Erythroblast (primary cell): ENCODE results near the gene DRICH1.

ENCODE experiments used
- GATA1 ChIP-seq: IDR thresholded peaks from 2 replicates; pipeline ENCODE4 v1.6.1; 2011; ENCODE audit warnings: low read depth, mild to moderate bottlenecking, control low read depth, low read length, moderate library complexity
- POLR2A ChIP-seq: IDR thresholded peaks from 2 replicates; pipeline ENCODE4 v1.6.1; 2011; ENCODE audit warnings: mild to moderate bottlenecking, low read length

DNA sequence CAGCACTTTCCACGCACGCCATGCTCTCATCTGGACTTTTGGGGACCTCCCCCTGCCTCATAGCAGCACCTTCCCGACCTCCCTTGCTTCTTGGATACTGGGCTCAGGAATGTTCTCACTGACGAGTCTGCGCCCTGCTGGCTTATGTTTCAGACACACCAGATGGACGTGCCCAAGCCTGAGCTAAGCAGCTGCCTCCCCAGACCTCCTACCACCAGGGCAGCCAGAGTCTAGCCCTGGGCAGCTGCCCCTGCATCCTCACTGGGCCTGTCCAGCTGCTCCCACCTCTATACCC is 45.5 kb upstream of the DRICH1 start:
- no peak for TF ChIP-seq POLR2A
- TF ChIP-seq GATA1, result no peak
